HFFc6 (cell line): ENCODE measurements around the gene DNAJB11. TPM values are rescaled to one million over a fixed set of nuclear protein-coding genes. Genes with fewer than 3 reads are reported as not detected.

Experiments
- DNase-seq: peaks from one replicate; pipeline ENCODE4 v3.0.0-alpha.2; 2018
- H3K27ac Mint-ChIP-seq: 2 replicates; pipeline ENCODE4 v1.8.0; 2020; ENCODE audit warnings: mild to moderate bottlenecking, mixed read lengths
- H3K27me3 Mint-ChIP-seq: 2 replicates; pipeline ENCODE4 v1.8.0; 2021; ENCODE audit warnings: mild to moderate bottlenecking, moderate library complexity, mixed read lengths; ENCODE audit not compliant: insufficient read depth
- H3K36me3 Mint-ChIP-seq: 2 replicates; pipeline ENCODE4 v1.8.0; 2021; ENCODE audit warnings: low read depth, mixed read lengths
- H3K4me1 Mint-ChIP-seq: 2 replicates; pipeline ENCODE4 v1.8.0; 2020; ENCODE audit warnings: low read depth, mixed read lengths
- H3K4me3 Mint-ChIP-seq: 2 replicates; pipeline ENCODE4 v1.8.0; 2020; ENCODE audit warnings: mild to moderate bottlenecking, moderate library complexity, mixed read lengths
- H3K9me3 Mint-ChIP-seq: 2 replicates; pipeline ENCODE4 v1.8.0; 2020; ENCODE audit warnings: mild to moderate bottlenecking, mixed read lengths
- CTCF ChIP-seq: fragments of 200-600 bp; sonication (generic); IDR thresholded peaks from 2 replicates; pipeline ENCODE4 v1.5.0; 2021; ENCODE audit warnings: antibody characterized with exemption, mild to moderate bottlenecking
- total RNA-seq, 6 experiments: library from RNA; stranded (reverse); fragmentation: NEBNext Ultra II Directional; extraction: Animal tissue kit (Norgen Biotek cat#: 25700); gene quantifications; 2 replicates in 1 of 6; 3 replicates in 5 of 6; pipeline ENCODE4 v1.2.3, GENCODE V29; 2021

The DNAJB11 gene
- total RNA-seq, 6 experiments from 2014 or later, result 76.8 to 94.0 (median 84.2) TPM

- H3K27me3 Mint-ChIP-seq, result peaks cover 8% of the 10 kb centered on the region
- H3K9me3 Mint-ChIP-seq, result no peaks in the 10 kb centered on the region
- H3K4me3 Mint-ChIP-seq, result no peak overlapping the region
- no peaks in the 10 kb centered on the region for H3K36me3 Mint-ChIP-seq
- TF ChIP-seq CTCF, result no peak
- no peak for DNase-seq
- H3K27ac Mint-ChIP-seq, result no peak overlapping the region
- H3K4me1 Mint-ChIP-seq, result peaks cover 24% of the 10 kb centered on the region
Observed at GRCh38 chr3:186593862-186594261, 23.3 kb downstream of the DNAJB11 start.

- Mint-ChIP-seq H3K27ac (no peak overlapping the region), H3K4me1 (peaks cover 20% of the 10 kb centered on the region), H3K36me3 (no peaks in the 10 kb centered on the region), H3K9me3 (no peaks in the 10 kb centered on the region), H3K27me3 (peaks cover 10% of the 10 kb centered on the region), H3K4me3 (no peak overlapping the region)
- no peak for TF ChIP-seq CTCF
- DNase-seq, result no peak
Observed at GRCh38 chr3:186594591-186595113, 24.1 kb downstream of the DNAJB11 start.

- no peak overlapping the region for H3K27ac Mint-ChIP-seq
- peaks cover 14% of the 10 kb centered on the region for H3K4me1 Mint-ChIP-seq
- no peak overlapping the region for H3K4me3 Mint-ChIP-seq
Observed at GRCh38 chr3:186596568-186597287, 26.2 kb downstream of the DNAJB11 start.

GRCh38 chr3:186598108-186598784 lies 27.7 kb downstream of the DNAJB11 start:
- Mint-ChIP-seq H3K27me3 (peaks cover 10% of the 10 kb centered on the region), H3K4me3 (no peak overlapping the region), H3K4me1 (peaks cover 14% of the 10 kb centered on the region), H3K27ac (no peak overlapping the region), H3K9me3 (no peaks in the 10 kb centered on the region), H3K36me3 (no peaks in the 10 kb centered on the region)
- no peak for DNase-seq
- no peak for TF ChIP-seq CTCF

More at GRCh38 chr3:186596568-186597287, 26.2 kb downstream of the DNAJB11 start:
- Mint-ChIP-seq H3K36me3 (no peaks in the 10 kb centered on the region), H3K27me3 (peaks cover 10% of the 10 kb centered on the region), H3K9me3 (no peaks in the 10 kb centered on the region)
- TF ChIP-seq CTCF, result no peak
- no peak for DNase-seq

GRCh38 chr3:186598794-186599141 lies 28.2 kb downstream of the DNAJB11 start:
- no peaks in the 10 kb centered on the region for H3K9me3 Mint-ChIP-seq
- H3K36me3 Mint-ChIP-seq, result no peaks in the 10 kb centered on the region
- H3K4me1 Mint-ChIP-seq, result peaks cover 14% of the 10 kb centered on the region
- H3K27me3 Mint-ChIP-seq, result peaks cover 13% of the 10 kb centered on the region
- no peak overlapping the region for H3K4me3 Mint-ChIP-seq
- no peak for DNase-seq
- no peak for TF ChIP-seq CTCF
- H3K27ac Mint-ChIP-seq, result no peak overlapping the region
